ENCODE measurements around the gene LINGO1.

DNA sequence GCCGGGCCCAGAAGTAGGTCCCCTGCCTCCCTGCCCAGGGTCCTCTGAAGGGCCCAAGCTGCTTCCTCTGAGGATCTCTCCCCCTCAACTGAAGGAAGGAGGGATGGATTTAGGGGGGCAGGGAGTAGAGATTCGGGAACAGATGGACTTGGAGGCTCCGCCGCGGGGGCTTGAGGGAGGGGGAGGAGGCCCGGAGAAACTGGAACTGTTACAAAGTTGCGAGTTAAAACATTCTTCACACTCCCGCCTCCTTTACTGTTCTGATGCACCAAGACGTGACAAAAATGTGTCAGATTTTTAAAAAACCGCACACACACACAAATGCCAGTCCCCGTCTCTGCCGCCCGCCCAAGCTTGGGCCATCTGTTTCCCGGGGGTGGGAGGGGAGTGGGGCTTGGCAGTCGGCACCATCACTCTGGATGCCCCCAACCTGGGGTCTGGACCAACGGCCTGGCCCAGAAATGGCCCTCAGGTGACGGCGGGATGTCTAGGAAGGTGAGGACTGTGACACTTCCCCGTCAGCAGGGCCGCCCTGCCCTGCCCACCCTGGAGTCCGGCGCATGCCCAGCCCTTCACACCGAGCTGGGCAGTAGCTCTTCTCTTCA, 25.0 kb upstream of the LINGO1 start:
- TF ChIP-seq, protein P1, sequence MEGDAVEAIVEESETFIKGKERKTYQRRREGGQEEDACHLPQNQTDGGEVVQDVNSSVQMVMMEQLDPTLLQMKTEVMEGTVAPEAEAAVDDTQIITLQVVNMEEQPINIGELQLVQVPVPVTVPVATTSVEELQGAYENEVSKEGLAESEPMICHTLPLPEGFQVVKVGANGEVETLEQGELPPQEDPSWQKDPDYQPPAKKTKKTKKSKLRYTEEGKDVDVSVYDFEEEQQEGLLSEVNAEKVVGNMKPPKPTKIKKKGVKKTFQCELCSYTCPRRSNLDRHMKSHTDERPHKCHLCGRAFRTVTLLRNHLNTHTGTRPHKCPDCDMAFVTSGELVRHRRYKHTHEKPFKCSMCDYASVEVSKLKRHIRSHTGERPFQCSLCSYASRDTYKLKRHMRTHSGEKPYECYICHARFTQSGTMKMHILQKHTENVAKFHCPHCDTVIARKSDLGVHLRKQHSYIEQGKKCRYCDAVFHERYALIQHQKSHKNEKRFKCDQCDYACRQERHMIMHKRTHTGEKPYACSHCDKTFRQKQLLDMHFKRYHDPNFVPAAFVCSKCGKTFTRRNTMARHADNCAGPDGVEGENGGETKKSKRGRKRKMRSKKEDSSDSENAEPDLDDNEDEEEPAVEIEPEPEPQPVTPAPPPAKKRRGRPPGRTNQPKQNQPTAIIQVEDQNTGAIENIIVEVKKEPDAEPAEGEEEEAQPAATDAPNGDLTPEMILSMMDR (IDR thresholded peaks at IDR 0.05) = no peak
- no peak for TF ChIP-seq POLR2A (IDR thresholded peaks at IDR 0.05)

Measured in adrenal gland (tissue), 5 donors.